ENCODE measurements around the gene ACP2.
"Not testable (repeated sequence)": the region's sequence is repeated elsewhere in the genome, so short reads cannot be mapped to it uniquely, and the experiment has no call there.

ACP2 gene

GRCh38 chr11:47204637-47204989 lies 44.0 kb downstream of the ACP2 start:
- DNase-seq (ENCODE audit: low spot score) = no peak

DNA sequence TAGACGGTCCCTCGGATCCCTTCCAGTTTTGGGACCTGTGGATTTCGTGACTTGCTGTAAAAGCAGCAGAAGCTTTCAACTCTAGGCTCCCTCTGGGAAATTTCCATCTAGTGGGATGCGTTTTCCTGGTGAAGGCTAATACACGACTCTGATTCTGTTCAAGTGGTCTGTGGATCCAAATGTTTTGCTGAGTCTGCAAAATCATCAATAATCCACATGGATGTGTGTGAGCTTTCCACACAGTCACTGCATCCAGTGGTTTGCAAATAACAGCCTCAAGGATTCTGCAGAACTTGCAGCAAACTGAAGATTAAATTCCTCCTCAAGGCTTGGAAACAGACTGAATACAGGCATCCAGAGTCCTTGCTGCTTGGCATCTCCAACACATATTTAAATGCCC lies 46.0 kb downstream of the ACP2 start:
- DNase-seq (ENCODE audit: low spot score) = no peak

- no peak for DNase-seq (ENCODE audit: low spot score)
Observed at GRCh38 chr11:47201015-47201414, 47.6 kb downstream of the ACP2 start.

DNA sequence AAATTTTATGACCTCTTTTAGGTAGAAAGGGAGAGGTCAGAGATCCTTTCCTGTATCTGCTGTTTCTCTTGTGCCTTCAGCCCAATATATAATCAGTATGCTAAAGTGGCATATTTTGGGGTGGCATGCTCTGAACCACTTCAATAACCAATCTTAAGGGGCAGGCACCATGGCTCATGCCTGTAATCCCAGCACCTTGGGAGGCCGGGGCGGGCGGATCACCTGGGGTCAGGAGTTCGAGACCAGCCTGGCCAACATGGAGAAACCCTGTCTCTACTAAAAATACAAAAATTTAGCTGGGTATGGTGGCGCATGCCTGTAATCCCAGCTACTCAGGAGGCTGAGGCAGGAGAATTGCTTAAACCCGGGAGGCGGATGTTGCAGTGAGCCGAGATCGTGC lies 50.5 kb downstream of the ACP2 start:
- not testable (repeated sequence) for DNase-seq (ENCODE audit: low spot score)

DNA sequence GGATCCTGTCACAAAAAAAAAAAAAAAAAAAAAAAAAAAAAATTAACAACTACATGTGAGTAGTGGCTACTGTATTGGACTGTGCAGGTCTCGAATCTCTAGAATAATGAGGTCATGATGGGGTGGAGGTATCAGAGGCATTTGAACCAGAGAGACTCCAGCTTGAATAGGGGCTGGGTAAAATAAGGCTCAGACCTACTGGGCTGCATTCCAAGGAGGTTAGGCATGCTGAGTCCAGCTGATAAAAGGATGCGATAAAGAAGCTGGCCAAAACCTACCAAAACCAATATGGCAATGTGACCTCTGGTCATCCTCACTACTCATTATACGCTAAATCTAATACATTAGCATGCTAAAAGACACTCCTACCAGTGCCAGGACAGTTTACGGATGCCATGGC lies 56.5 kb downstream of the ACP2 start:
- DNase-seq (ENCODE audit: low spot score) = no peak

DNA sequence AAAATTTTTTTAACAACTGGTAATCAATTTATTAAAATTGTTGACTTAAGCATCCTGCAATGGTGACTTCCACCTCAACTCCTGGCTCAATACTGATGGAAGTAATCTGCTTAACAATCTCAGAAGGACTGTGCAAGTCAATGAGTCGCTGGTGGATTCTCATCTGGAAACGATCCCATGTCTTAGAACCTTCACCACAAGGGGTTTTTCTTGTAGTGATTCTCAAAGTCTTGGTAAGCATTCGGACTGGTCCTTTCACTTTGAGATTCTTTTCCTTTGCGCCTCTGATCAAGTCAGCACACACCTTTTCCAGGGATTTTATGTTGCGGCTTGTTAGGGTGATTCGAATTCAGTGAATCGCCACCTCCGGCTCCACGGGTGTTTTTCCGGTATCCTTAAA lies 57.5 kb downstream of the ACP2 start:
- DNase-seq (ENCODE audit: low spot score) = not testable (repeated sequence)

Measured in globus pallidus (tissue), 1 donor.